Measurements from ENCODE around the gene GSTA3. TPM values are rescaled to one million over a fixed set of nuclear protein-coding genes. Genes with fewer than 3 reads are reported as not detected.
A peak's percentile ranks its signal among the peaks of the same experiment; 100 is the strongest.
"Not testable (repeated sequence)": the region's sequence is repeated elsewhere in the genome, so short reads cannot be mapped to it uniquely, and the experiment has no call there.

Gene GSTA3
- total RNA-seq, 3 donors from 2014 or later = not detected

DNA sequence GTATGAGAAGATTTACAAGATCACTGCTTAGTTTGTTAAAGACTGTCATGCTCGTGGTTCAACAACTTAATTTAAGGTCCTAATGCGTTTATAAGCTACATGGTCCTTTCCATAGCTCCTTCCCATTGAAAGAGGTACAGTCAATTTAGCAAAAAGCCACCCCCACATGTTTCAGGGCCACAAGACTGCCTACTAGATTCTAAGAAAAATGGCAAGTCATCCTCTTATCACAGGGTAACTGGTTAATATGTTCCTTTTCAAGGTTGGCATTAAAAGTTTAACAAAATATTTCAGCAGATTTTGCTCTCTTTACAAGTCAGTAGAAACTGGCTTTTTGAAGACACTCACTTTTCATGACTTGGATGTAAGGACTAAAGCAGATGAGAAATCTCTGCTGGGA lies 15.7 kb downstream of the GSTA3 start:
- Mint-ChIP-seq H3K27me3 (ENCODE audit: low read depth) (peaks cover 4% of the 10 kb centered on the region), H3K9me3 (peaks cover 4% of the 10 kb centered on the region), H3K4me3 (no peak overlapping the region), H3K36me3 (ENCODE audit: insufficient read depth) (no peaks in the 10 kb centered on the region), H3K4me1 (ENCODE audit: low read depth) (no peaks in the 10 kb centered on the region)
- DNase-seq (no peak), ATAC-seq (no peak)

DNA sequence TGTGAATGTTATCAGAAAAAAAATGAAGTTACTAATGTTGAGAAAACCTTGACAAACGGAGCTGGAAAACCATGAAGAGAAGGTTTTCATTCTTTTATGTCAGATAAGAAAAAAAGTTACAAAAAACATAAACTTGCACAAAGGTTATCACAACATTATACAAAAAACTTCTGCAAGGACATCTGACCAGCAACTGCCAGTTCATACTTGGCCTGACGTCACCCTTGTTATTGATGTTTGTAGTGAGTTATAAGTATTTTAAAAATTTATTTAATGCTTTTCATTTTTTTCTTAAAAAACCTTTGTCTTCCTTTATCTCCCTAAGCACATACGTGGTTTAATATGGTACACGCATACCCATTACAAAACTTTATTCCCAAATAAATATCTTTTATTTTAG lies 16.3 kb downstream of the GSTA3 start:
- Mint-ChIP-seq H3K4me3 (no peak overlapping the region), H3K4me1 (ENCODE audit: low read depth) (no peaks in the 10 kb centered on the region), H3K36me3 (ENCODE audit: insufficient read depth) (no peaks in the 10 kb centered on the region), H3K27me3 (ENCODE audit: low read depth) (peaks cover 4% of the 10 kb centered on the region), H3K9me3 (peaks cover 4% of the 10 kb centered on the region)
- no peak for ATAC-seq
- DNase-seq = no peak

DNA sequence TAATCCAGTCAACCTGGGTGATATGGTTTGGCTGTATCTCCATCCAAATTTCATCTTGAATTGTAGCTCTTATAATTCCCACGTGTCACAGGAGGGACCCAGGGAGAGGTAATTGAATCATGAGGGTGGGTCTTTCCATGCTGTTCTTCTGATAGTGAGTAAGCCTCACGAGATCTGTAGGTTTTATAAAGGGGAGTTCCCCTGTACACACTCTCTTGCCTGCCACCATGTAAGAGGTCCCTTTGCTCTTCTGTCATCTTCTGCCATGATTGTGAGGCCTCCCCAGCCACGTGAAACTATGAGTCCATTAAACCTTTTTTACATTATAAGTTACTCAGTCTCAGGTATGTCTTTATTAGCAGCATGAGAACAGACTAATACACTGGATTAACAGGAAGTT lies 19.5 kb downstream of the GSTA3 start:
- Mint-ChIP-seq H3K9me3 (no peaks in the 10 kb centered on the region), H3K4me1 (ENCODE audit: low read depth) (no peaks in the 10 kb centered on the region), H3K27me3 (ENCODE audit: low read depth) (peaks cover 1% of the 10 kb centered on the region), H3K36me3 (ENCODE audit: insufficient read depth) (no peaks in the 10 kb centered on the region), H3K4me3 (no peak overlapping the region)
- DNase-seq = no peak
- ATAC-seq = no peak

DNA sequence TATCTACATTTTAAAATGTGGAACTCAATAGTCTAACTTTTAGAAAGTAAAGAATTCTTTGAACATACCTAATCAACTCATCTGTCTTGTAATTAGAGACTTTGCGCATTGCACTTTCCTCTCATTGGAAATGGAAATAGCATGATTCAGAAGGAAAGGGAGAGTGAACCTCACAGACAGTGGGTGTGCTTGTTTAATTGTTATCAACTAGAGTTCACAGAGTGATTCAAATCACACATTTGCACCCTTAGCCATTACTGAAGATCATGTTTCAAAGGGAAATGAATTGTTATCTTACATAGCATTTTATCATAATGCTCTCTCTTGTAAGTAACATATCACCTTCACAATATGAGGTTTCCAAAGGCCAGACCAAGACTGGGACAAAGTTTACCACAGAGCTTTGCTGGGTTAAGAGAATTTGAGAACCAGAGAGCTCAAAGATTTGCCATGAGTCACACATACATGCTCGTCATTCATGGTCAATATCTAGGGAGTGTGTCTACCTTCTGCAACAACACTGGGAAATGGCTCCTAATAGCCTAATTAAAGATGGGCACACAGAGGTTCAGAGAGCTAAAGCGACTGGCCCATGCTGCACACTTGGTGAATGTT lies 21.5 kb downstream of the GSTA3 start:
- Mint-ChIP-seq H3K4me3 (no peak overlapping the region), H3K27me3 (ENCODE audit: low read depth) (peaks cover 1% of the 10 kb centered on the region), H3K4me1 (ENCODE audit: low read depth) (no peaks in the 10 kb centered on the region), H3K9me3 (no peaks in the 10 kb centered on the region), H3K36me3 (ENCODE audit: insufficient read depth) (no peaks in the 10 kb centered on the region)
- DNase-seq (no peak), ATAC-seq (peak; percentile 10 to 14)

DNA sequence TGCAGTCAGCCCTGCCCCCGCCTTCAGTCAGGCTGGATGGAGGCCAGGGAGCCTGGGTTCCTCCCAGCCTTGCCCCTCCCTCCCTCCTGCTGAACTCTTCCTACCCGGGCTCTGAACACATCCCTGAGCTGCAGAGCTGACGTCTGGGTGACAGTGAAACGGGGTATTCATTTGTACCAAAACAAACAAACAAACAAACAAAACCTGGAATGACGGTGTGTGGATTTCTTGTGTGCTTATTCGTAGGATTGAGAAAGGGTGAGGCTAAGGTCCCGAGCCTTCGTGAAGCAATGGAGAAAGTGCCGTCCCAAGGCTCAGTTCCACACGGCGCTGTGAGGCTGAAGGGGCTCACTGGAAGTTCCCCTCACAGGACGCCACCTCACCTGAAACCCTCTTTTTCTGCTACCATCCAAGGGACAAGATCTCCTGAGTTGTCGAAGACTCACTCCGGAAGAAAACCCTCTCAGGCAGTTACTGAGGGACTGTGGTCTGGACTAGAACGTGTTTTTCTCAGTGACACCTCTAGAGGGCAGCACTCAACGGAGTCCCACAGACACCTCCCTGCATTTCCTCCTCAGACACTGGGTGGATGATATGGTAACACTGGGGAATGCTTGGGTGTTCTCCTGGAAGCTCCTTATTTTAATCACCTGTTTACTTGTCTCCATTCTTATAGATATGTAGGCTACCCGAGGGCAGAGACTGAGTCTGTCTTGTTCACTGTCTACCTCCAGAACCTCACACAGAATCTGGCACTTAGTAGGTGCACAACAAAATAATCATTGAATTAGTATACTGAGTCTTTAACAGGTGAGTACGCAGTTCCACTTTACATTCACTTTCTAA lies 27.3 kb downstream of the GSTA3 start:
- Mint-ChIP-seq H3K4me1 (ENCODE audit: low read depth) (no peaks in the 10 kb centered on the region), H3K9me3 (no peaks in the 10 kb centered on the region)
- peak; percentile 98 for ATAC-seq

DNA sequence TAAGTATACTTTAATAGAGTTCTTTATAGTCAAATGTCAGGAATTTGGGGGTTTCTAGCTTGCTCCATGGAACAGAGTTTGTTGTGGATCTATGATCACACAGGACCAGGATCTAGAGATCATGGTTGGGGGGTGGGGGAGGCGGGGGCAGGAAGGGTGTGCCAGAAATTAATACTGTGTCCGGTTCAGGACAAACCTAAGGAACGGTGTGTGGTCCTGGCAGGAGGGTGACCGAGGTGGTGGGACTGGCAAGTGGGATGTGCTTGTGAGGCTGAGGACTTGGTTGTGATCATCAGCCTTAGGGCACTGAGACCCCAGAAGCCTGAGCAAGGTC lies 27.9 kb downstream of the GSTA3 start:
- Mint-ChIP-seq H3K27me3 (ENCODE audit: low read depth) (no peaks in the 10 kb centered on the region), H3K9me3 (no peaks in the 10 kb centered on the region)

More for the DNA sequence above, 27.3 kb downstream of the GSTA3 start:
- Mint-ChIP-seq H3K4me3 (peak overlapping the region; percentile 80), H3K36me3 (ENCODE audit: insufficient read depth) (no peaks in the 10 kb centered on the region), H3K27me3 (ENCODE audit: low read depth) (no peaks in the 10 kb centered on the region)
- peak; percentile 60 for DNase-seq

DNA sequence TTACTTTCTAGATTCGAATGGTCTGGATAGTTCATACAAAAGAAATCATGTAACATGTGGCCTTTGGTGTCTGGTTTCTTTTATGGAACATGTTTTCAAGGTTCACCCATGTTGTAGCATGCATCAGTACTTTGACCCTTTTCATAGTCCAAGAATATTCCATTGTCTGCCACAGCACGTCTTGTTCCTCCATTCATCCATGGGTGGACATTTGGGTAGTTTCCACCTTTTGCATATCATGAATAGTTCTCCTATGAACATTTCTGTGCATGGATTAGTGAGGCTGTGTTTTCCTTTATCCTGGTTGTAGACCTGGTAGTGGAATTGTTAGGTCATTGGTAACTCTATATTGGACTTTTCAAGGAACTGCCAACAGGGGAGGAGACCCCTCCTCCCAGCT lies 31.7 kb downstream of the GSTA3 start:
- DNase-seq (no peak), ATAC-seq (no peak)
- Mint-ChIP-seq H3K27me3 (ENCODE audit: low read depth) (no peaks in the 10 kb centered on the region), H3K4me3 (no peak overlapping the region), H3K9me3 (no peaks in the 10 kb centered on the region), H3K4me1 (ENCODE audit: low read depth) (no peaks in the 10 kb centered on the region), H3K36me3 (ENCODE audit: insufficient read depth) (no peaks in the 10 kb centered on the region)

More for the DNA sequence above, 27.9 kb downstream of the GSTA3 start:
- Mint-ChIP-seq H3K4me3 (peak overlapping the region; percentile 80), H3K36me3 (ENCODE audit: insufficient read depth) (no peaks in the 10 kb centered on the region), H3K4me1 (ENCODE audit: low read depth) (no peaks in the 10 kb centered on the region)
- no peak for ATAC-seq
- no peak for DNase-seq

DNA sequence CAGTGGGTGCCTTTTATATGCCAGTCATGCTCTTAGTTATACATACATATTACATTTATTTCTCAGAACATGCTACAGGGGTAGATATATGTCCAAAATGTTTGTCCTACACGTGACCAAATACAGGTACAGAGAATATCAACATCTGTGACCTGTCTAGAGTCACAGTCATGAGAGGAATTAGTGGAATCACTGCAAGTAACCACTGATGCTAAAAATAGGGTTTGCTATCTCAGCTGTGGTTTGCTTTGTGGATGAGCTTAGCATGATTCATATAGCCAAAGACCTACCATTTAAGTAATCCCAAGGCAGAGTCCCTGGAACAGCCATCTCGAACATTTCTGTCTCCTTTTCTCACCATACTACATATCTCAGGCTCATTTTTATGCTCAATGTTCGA lies 32.3 kb downstream of the GSTA3 start:
- peak; percentile 52 to 54 for ATAC-seq
- no peaks in the 10 kb centered on the region for H3K27me3 Mint-ChIP-seq (ENCODE audit: low read depth)

DNA sequence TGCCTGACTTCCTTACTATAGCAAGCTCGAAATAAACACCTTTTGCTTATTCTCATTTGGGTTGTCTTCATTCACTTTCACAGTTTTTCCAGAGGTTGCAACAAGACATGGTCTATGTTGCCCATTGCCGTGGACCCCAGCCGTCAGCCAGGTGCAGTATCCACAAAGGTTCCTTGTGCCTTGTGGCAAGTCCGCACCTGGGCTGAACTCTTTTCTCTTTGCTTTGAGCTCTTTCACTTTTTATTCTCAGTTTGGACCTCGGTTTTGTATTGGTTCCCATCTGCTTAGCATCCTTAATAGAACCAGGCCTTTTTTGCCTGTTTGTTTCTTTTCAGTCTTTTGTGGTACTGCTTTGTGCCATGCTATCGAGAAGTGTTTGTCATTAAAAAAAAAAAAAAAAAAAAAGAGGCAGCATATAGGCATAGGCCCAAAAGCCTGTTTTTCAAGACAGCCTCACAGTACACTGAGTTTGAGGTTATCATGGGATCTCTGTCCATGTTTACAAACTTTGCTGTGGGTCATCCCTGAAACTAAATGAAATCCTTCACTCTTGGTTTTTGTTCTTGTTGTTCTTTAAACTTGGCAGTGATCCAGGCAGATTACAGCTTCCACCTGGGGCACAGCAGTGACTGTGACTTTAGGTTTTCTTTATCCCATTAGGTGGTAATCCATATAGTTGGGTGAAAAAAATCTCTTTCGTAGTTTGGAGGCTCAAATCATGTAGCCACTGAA lies 33.3 kb downstream of the GSTA3 start:
- Mint-ChIP-seq H3K27me3 (ENCODE audit: low read depth) (no peaks in the 10 kb centered on the region), H3K4me1 (ENCODE audit: low read depth) (no peaks in the 10 kb centered on the region), H3K36me3 (ENCODE audit: insufficient read depth) (no peaks in the 10 kb centered on the region), H3K4me3 (no peak overlapping the region), H3K9me3 (no peaks in the 10 kb centered on the region)
- no peak for DNase-seq
- ATAC-seq = no peak

More for the DNA sequence above, 32.3 kb downstream of the GSTA3 start:
- Mint-ChIP-seq H3K4me1 (ENCODE audit: low read depth) (no peaks in the 10 kb centered on the region), H3K4me3 (no peak overlapping the region), H3K36me3 (ENCODE audit: insufficient read depth) (no peaks in the 10 kb centered on the region), H3K9me3 (no peaks in the 10 kb centered on the region)
- DNase-seq = no peak

DNA sequence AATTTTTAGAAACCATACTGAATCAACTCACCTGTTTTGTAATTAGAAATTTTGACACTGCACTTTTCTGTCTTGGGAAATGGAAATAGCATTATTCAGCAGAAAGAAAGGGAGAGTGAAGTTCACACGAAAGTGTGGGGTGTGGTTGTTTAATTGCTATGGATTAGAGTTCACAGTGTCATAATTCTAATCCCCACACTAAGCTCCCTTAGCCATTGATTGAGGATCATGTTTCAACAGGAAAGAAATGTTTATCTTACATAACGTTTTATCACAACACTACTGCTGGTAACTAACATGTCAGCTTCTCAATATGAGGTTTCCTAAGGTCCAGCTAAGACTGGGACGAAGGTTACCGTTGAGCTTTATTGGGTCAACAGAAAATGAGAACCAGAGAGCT lies 37.5 kb downstream of the GSTA3 start:
- H3K27me3 Mint-ChIP-seq (ENCODE audit: low read depth) = no peaks in the 10 kb centered on the region
- no peaks in the 10 kb centered on the region for H3K9me3 Mint-ChIP-seq
- H3K4me3 Mint-ChIP-seq = no peak overlapping the region
- DNase-seq (no peak), ATAC-seq (no peak)
- H3K4me1 Mint-ChIP-seq (ENCODE audit: low read depth) = no peaks in the 10 kb centered on the region
- H3K36me3 Mint-ChIP-seq (ENCODE audit: insufficient read depth) = no peaks in the 10 kb centered on the region

DNA sequence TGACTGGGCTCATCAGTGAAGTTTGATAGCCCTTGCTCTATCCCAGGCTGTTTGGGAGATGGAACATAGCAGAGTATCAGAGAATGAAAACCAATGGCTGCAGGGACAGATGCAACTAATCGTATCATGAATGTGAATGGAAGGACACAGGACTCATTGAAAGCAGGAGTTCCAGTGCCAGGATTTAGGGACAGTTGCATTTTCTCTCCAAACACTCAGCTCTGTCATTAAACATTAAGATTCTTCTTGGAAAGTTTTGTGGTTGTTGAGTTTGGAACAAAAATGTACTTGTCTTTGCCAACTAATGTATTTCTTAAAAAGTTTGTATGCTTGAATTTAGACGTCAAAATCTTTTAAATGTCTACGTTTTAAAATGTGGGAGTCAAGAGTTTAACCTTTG lies 37.9 kb downstream of the GSTA3 start:
- ATAC-seq (no peak), DNase-seq (no peak)
- no peak overlapping the region for H3K4me3 Mint-ChIP-seq
- no peaks in the 10 kb centered on the region for H3K4me1 Mint-ChIP-seq (ENCODE audit: low read depth)
- no peaks in the 10 kb centered on the region for H3K9me3 Mint-ChIP-seq
- no peaks in the 10 kb centered on the region for H3K27me3 Mint-ChIP-seq (ENCODE audit: low read depth)
- no peaks in the 10 kb centered on the region for H3K36me3 Mint-ChIP-seq (ENCODE audit: insufficient read depth)

DNA sequence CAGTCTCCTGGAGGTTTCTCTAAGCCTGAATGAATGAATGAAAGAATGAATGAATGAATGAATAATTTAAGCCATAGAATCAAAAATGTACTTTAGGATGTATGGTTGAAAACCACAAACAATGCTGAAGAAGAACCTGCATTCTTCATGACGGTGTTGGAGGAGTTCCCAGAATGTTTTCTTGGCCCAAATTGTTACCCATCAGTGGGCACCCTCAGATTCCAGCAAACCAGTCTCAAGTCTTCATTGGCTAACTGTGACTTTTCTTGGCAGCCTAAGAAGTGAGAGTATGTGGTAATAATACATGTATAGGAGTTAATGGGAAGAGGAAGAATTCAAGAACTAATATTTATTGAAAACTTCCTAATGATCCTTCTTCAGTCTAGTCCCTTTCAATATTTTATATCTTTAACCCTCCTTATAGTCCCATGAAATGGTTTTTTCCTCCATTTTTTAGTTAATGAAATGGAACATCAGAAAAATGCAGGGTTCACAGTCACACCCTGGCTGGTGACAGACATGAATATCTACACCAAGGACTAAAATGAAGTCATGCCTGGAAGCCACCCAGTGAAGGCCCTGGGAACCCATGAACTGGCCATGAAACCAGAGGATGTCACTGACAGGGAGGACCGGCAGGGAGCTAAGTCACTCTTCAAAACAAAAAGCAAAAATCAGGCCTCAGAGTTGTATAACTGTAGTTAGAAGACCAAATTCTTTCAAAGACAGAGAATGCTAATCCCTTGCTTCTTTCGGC lies 39.0 kb downstream of the GSTA3 start:
- DNase-seq; H3K9me3 Mint-ChIP-seq; H3K36me3 Mint-ChIP-seq (ENCODE audit: insufficient read depth); ATAC-seq; H3K4me1 Mint-ChIP-seq (ENCODE audit: low read depth); H3K27me3 Mint-ChIP-seq (ENCODE audit: low read depth); H3K4me3 Mint-ChIP-seq: not testable (repeated sequence)

DNA sequence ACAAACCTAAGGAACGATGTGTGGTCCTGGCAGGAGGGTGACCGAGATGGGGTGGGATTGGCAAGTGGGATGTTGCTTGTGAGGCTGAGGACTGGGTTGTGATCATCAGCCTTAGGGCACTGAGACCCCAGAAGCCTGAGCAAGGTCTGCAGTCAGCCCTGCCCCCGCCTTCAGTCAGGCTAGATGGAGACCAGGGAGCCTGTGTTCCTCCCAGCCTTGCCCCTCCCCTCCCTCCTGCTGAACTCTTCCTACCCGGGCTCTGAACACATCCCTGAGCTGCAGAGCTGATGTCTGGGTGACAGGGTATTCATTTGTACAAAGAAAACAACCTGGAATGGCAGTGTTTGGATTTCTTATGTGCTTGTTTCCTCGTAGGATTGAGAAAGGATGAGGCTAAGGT lies 40.6 kb downstream of the GSTA3 start:
- not testable (repeated sequence) for H3K36me3 Mint-ChIP-seq (ENCODE audit: insufficient read depth); H3K4me1 Mint-ChIP-seq (ENCODE audit: low read depth); H3K27me3 Mint-ChIP-seq (ENCODE audit: low read depth); H3K9me3 Mint-ChIP-seq; DNase-seq; ATAC-seq; H3K4me3 Mint-ChIP-seq

DNA sequence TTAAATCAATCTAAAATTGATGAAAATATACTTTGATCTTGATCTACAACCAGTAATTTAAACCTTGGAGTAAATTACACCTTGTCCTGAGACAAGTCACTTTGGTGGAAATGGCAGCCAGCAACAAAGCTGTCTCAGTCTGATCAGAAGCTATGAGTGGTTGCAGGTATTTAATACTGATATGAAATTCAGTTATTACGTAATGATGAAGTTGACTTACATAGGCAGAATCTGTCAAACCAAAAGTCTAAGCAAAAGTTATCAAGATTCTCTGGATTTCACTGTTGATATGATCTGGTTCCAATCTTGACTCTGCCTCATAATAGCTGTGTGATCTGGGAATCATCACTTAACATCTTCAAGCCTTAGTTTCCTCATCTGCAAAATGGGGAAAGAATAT lies 41.3 kb downstream of the GSTA3 start:
- H3K4me3 Mint-ChIP-seq = no peak overlapping the region
- ATAC-seq (no peak), DNase-seq (no peak)
- H3K36me3 Mint-ChIP-seq (ENCODE audit: insufficient read depth) = no peaks in the 10 kb centered on the region
- no peaks in the 10 kb centered on the region for H3K4me1 Mint-ChIP-seq (ENCODE audit: low read depth)
- H3K9me3 Mint-ChIP-seq = no peaks in the 10 kb centered on the region
- H3K27me3 Mint-ChIP-seq (ENCODE audit: low read depth) = peaks cover 9% of the 10 kb centered on the region

Measured in activated T-cell treated with anti-CD3 and anti-CD28 coated beads, Interleukin-2, amount 50 U/mL, for 4 hours (primary cell).